GM23248 (cell line): ENCODE measurements around the gene PGBD5.

Experiments
- EZH2 ChIP-seq: fragments of 200-600 bp; sonication (generic); IDR thresholded peaks from 2 replicates; pipeline ENCODE4 v1.6.1; 2018; ENCODE audit warnings: antibody characterized with exemption, mild to moderate bottlenecking; ENCODE audit not compliant: insufficient read depth, poor library complexity, severe bottlenecking
- EZH2phosphoT487 ChIP-seq: fragments of 200-600 bp; sonication (generic); IDR thresholded peaks from 2 replicates; pipeline ENCODE4 v1.6.1; 2018; ENCODE audit warnings: antibody characterized with exemption, moderate library complexity, mild to moderate bottlenecking, low read depth; ENCODE audit not compliant: insufficient read depth

DNA sequence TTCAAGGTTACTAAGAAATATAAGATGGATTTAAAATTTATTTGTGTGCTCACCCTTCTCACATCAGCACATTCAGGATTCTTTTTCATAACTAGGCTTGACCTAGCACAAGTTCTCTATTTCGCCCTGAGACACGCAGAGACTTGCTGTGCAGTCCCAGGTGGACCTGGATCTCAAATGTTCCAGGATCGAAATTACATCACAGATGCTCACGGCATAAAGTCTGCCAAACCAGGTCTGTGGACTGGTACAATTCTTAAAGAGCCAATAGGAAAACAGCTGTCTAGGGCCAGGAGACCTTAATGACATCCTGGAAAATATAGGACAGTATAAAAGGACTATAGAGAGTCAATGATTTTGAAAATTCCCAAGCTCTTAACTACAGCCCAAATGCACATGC is 2.2 kb downstream of the PGBD5 start:
- TF ChIP-seq EZH2 = no peak
- TF ChIP-seq EZH2phosphoT487 = no peak
